ENCODE data around the gene SLC13A3. TPM values are rescaled to one million over a fixed set of nuclear protein-coding genes. Genes with fewer than 3 reads are reported as not detected.

The SLC13A3 gene
- total RNA-seq, 1 experiment from 2014 or later: 17.5 TPM

- H3K18ac ChIP-seq (ENCODE audit: insufficient read length, low read depth, low read length): peak overlapping the region; percentile 11
- Mint-ChIP-seq H3K36me3 (ENCODE audit: insufficient read depth in 1 of 3, low read depth in 3 of 3) (peaks cover 17 to 22% (median 20%) of the 10 kb centered on the region in 3 experiments), H3K9me3 (peaks cover 0 to 3% of the 10 kb centered on the region in 2 experiments; a peak in 1 of 5 replicates), H3K27me3 (ENCODE audit: low read depth) (no peaks in the 10 kb centered on the region), H3K4me3 (peak overlapping the region; percentile 92 to 96), H3K27ac (peak overlapping the region; percentile 94 to 97 (median 95)), H3K4me1 (peaks cover 40 to 43% of the 10 kb centered on the region in 2 experiments)
- H4K20me1 ChIP-seq (ENCODE audit: control insufficient read depth, insufficient read depth, insufficient read length): no peaks in the 10 kb centered on the region
- no peak overlapping the region for H2BK20ac ChIP-seq (ENCODE audit: low read depth, low read length, poor library complexity, severe bottlenecking)
- no peak overlapping the region for H2BK12ac ChIP-seq (ENCODE audit: insufficient read length, low read depth, low read length)
- H2BK120ac ChIP-seq (ENCODE audit: low read depth, low read length, poor library complexity, severe bottlenecking): no peak overlapping the region
- no peak overlapping the region for H2BK5ac ChIP-seq (ENCODE audit: insufficient read length, low read length)
- no peaks in the 10 kb centered on the region for H3K79me1 ChIP-seq (ENCODE audit: insufficient read depth, low read depth, low read length, poor library complexity, severe bottlenecking)
- H2AFZ ChIP-seq (ENCODE audit: low read length): no peak overlapping the region
- H3K23me2 ChIP-seq (ENCODE audit: insufficient read length, low read depth, low read length, poor library complexity, severe bottlenecking): peaks cover 12% of the 10 kb centered on the region
- TF ChIP-seq, protein P1, sequence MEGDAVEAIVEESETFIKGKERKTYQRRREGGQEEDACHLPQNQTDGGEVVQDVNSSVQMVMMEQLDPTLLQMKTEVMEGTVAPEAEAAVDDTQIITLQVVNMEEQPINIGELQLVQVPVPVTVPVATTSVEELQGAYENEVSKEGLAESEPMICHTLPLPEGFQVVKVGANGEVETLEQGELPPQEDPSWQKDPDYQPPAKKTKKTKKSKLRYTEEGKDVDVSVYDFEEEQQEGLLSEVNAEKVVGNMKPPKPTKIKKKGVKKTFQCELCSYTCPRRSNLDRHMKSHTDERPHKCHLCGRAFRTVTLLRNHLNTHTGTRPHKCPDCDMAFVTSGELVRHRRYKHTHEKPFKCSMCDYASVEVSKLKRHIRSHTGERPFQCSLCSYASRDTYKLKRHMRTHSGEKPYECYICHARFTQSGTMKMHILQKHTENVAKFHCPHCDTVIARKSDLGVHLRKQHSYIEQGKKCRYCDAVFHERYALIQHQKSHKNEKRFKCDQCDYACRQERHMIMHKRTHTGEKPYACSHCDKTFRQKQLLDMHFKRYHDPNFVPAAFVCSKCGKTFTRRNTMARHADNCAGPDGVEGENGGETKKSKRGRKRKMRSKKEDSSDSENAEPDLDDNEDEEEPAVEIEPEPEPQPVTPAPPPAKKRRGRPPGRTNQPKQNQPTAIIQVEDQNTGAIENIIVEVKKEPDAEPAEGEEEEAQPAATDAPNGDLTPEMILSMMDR (conservative IDR thresholded peaks at IDR 0.05): no peak
- no CpG with 5 or more reads among the region's 20 CpGs for WGBS (ENCODE audit: extremely low coverage, insufficient read length, low lambda C conversion rate)
- H4K5ac ChIP-seq (ENCODE audit: insufficient read length, low read depth, low read length): no peak overlapping the region
- no peak overlapping the region for H2AK5ac ChIP-seq (ENCODE audit: insufficient read length, low read length)
- H3T11ph ChIP-seq (ENCODE audit: low read length): no peak overlapping the region
- no peaks in the 10 kb centered on the region for H3K9me3 ChIP-seq (ENCODE audit: control insufficient read depth, low read depth, low read length)
- H3K27ac ChIP-seq (ENCODE audit: insufficient read length, low read depth, low read length): no peak overlapping the region
- H3K56ac ChIP-seq (ENCODE audit: insufficient read length, low read depth, low read length): no peak overlapping the region
- no peak for DNase-seq
- H3K23ac ChIP-seq (ENCODE audit: insufficient read length, low read depth, low read length): no peak overlapping the region
- H4K8ac ChIP-seq (replicated peaks; ENCODE audit: insufficient read length, low read depth, low read length): no peak overlapping the region
- peak overlapping the region; percentile 98 for H3K14ac ChIP-seq (ENCODE audit: insufficient read depth, low read length)
- no peak overlapping the region for H2BK15ac ChIP-seq (ENCODE audit: low read depth, low read length)
- H3K9ac ChIP-seq (ENCODE audit: extremely low read depth, insufficient read length, low read length): peak overlapping the region; percentile 97
- H4K91ac ChIP-seq (ENCODE audit: insufficient read length, low read depth, low read length): no peak overlapping the region
- peak overlapping the region; percentile 85 for H3K4me2 ChIP-seq (ENCODE audit: insufficient read depth, insufficient read length, low read length)
- no peak overlapping the region for H3K4ac ChIP-seq (ENCODE audit: low read depth, low read length)
- H3K79me2 ChIP-seq (ENCODE audit: insufficient read depth, low read length): peaks cover 12% of the 10 kb centered on the region; the same call in 1 of the 2 replicates
- no peaks in the 10 kb centered on the region for H3K27me3 ChIP-seq (ENCODE audit: insufficient read depth, low read length)
- peaks cover 3% of the 10 kb centered on the region; the same call in 1 of the 2 replicates for H3K4me1 ChIP-seq (ENCODE audit: insufficient read depth, low read length)
Measured at GRCh38 chr20:46688151-46689081, 37.2 kb upstream of the SLC13A3 start.

Data from H9 (cell line).